ENCODE measurements around the gene OAF. TPM values are rescaled to one million over a fixed set of nuclear protein-coding genes. Genes with fewer than 3 reads are reported as not detected.

The OAF gene
- total RNA-seq, 4 donors from 2014 or later, result 29.2 to 90.1 (median 44.6) TPM

DNA sequence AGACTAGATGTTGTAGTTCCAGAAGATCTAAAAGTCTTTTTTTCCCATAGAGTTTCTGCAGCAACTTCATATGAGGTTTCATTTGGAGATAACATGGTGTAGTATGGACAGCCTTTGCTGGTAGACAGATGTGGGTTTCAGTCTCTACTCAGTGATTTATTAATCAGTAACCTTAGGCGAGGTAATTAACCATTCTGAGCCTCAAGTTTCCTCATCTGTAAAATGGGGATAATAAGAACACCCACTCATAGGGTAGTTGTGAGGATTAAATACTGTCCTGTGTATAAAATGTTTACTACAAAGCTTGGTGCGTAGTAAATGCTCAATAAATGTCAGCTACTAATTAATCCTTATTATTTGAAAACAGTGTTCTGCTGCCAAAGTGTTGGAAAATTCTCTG is 45.9 kb downstream of the OAF start:
- H3K9me3 ChIP-seq, result no peaks in the 10 kb centered on the region
- H3K27me3 ChIP-seq, result no peaks in the 10 kb centered on the region
- no peak overlapping the region for H3K27ac ChIP-seq
- TF ChIP-seq POLR2A (IDR thresholded peaks at IDR 0.05), result no peak
- TF ChIP-seq, protein P1, sequence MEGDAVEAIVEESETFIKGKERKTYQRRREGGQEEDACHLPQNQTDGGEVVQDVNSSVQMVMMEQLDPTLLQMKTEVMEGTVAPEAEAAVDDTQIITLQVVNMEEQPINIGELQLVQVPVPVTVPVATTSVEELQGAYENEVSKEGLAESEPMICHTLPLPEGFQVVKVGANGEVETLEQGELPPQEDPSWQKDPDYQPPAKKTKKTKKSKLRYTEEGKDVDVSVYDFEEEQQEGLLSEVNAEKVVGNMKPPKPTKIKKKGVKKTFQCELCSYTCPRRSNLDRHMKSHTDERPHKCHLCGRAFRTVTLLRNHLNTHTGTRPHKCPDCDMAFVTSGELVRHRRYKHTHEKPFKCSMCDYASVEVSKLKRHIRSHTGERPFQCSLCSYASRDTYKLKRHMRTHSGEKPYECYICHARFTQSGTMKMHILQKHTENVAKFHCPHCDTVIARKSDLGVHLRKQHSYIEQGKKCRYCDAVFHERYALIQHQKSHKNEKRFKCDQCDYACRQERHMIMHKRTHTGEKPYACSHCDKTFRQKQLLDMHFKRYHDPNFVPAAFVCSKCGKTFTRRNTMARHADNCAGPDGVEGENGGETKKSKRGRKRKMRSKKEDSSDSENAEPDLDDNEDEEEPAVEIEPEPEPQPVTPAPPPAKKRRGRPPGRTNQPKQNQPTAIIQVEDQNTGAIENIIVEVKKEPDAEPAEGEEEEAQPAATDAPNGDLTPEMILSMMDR (IDR thresholded peaks at IDR 0.05), result no peak
- no peak overlapping the region for H3K4me3 ChIP-seq
- DNase-seq, result no peak
- no peaks in the 10 kb centered on the region for H3K4me1 ChIP-seq
- H3K36me3 ChIP-seq, result no peaks in the 10 kb centered on the region
- intact Hi-C loops (cut with DNase I; ENCODE audit: low total_unique reads), result no loop called here

DNA sequence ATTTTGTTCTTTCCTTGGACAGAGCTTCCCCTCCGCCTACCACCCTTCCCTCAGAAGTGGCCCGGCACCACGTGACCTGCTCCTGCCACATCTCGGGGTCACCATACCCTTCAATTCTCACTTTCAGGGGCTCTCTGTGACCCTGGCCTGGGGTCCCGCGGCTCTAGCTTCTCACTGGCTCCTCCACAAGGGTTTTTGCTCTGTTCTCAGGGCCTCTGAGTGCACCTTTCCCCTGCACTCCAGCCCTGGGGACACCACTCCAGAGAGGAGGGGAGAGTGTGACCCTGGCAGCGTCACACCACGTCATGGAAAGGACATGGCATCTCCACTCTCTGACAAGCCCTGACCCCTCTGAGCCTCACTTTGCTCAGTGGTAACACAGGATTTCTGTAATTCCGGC is 46.5 kb downstream of the OAF start:
- DNase-seq, result no peak
- H3K4me1 ChIP-seq, result no peaks in the 10 kb centered on the region
- no peaks in the 10 kb centered on the region for H3K27me3 ChIP-seq
- no peak overlapping the region for H3K4me3 ChIP-seq
- no peak for TF ChIP-seq POLR2A (IDR thresholded peaks at IDR 0.05)
- TF ChIP-seq, protein P1 (IDR thresholded peaks at IDR 0.05), result no peak
- no peaks in the 10 kb centered on the region for H3K9me3 ChIP-seq
- intact Hi-C loops (cut with DNase I; ENCODE audit: low total_unique reads), result no loop called here
- no peak overlapping the region for H3K27ac ChIP-seq
- H3K36me3 ChIP-seq, result no peaks in the 10 kb centered on the region

DNA sequence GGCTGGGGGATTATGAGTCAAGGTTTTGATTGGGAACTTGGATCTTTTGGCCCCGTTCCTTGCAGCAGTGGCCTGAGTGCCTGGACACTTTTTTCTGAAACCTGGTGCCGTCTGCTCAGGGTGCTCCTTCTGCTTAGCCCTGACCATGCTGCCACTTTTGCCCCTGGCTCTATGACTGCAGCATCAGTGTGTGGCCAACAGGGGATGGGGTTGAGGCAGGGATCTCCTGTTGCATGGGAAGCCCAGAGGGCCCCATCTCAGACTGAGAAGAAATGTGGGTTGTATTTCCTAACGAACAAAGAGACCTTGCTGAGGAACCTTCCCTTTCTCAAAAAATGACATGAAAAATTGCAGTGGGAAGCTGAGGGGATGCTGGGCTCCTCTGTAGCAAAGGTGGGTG is 47.8 kb downstream of the OAF start:
- no peak for DNase-seq
- H3K9me3 ChIP-seq, result no peaks in the 10 kb centered on the region
- H3K27me3 ChIP-seq, result no peaks in the 10 kb centered on the region
- no peak overlapping the region for H3K4me3 ChIP-seq
- H3K27ac ChIP-seq, result no peak overlapping the region
- H3K36me3 ChIP-seq, result no peaks in the 10 kb centered on the region
- H3K4me1 ChIP-seq, result no peaks in the 10 kb centered on the region
- TF ChIP-seq, protein P1 (IDR thresholded peaks at IDR 0.05), result no peak
- no peak for TF ChIP-seq POLR2A (IDR thresholded peaks at IDR 0.05)
- intact Hi-C loops (cut with DNase I; ENCODE audit: low total_unique reads), result no loop called here

DNA sequence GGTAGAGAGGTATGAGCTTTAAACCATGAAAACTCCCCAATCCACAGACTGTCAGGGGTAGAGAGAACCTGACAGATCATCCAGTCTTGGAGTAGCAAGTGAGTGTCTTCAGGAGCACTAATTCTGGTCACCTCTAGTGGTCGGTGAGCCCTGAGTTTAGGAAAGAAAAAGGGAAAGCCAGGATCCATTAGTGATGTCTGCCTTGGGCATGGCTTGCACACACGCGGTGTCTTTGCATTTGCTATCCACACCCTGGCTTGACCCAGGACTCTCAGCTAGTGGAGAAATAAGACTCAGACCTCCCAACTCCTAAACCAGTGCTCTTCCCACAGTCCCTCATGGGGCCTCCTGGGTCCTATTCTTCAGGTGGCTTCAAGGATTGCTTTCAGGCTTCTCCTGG is 48.4 kb downstream of the OAF start:
- Histone ChIP-seq H3K36me3 (no peaks in the 10 kb centered on the region), H3K4me3 (no peak overlapping the region), H3K9me3 (no peaks in the 10 kb centered on the region), H3K27ac (no peak overlapping the region), H3K27me3 (no peaks in the 10 kb centered on the region), H3K4me1 (no peaks in the 10 kb centered on the region)
- DNase-seq, result no peak
- no peak for TF ChIP-seq POLR2A (IDR thresholded peaks at IDR 0.05)
- TF ChIP-seq, protein P1 (IDR thresholded peaks at IDR 0.05), result no peak
- intact Hi-C loops (cut with DNase I; ENCODE audit: low total_unique reads), result no loop called here

DNA sequence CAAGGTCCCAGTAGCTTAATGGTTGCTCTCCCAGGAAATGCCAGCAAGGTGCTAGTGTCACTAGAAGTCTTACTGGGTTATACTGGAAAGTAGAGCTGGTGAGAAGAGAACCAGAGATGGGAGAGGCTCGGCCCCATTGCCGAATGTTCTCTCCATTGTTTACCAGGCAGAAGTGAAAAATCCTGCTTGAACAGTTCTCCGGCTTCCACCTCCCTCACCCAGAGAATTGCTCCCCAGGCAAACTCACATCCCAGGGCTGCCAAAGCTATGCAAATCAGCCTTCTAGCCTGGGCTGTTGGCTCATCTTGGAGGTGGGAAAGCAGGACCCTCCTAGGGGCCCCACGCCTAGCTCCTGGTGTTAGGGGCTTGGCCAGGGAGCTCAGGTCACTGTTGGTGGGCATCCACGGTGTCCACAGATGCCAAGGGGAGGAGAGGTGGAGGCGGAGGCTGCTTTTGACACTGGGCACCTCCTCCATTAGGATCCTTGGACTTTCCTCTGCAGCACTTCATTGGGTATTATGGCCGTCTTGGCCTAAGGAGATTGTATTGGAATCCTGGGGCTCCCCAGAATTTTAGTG is 49.2 kb downstream of the OAF start:
- Histone ChIP-seq H3K4me3 (no peak overlapping the region), H3K9me3 (no peaks in the 10 kb centered on the region), H3K36me3 (no peaks in the 10 kb centered on the region), H3K27ac (no peak overlapping the region), H3K27me3 (no peaks in the 10 kb centered on the region), H3K4me1 (no peaks in the 10 kb centered on the region)
- intact Hi-C loops (cut with DNase I; ENCODE audit: low total_unique reads), result no loop called here
- TF ChIP-seq POLR2A (IDR thresholded peaks at IDR 0.05), result no peak
- TF ChIP-seq, protein P1 (IDR thresholded peaks at IDR 0.05), result no peak
- DNase-seq, result no peak

Measured in uterus (tissue), 4 donors.